ENCODE measurements around the gene FBXO22.
"Not testable (repeated sequence)": the region's sequence is repeated elsewhere in the genome, so short reads cannot be mapped to it uniquely, and the experiment has no call there.

FBXO22 gene

DNA sequence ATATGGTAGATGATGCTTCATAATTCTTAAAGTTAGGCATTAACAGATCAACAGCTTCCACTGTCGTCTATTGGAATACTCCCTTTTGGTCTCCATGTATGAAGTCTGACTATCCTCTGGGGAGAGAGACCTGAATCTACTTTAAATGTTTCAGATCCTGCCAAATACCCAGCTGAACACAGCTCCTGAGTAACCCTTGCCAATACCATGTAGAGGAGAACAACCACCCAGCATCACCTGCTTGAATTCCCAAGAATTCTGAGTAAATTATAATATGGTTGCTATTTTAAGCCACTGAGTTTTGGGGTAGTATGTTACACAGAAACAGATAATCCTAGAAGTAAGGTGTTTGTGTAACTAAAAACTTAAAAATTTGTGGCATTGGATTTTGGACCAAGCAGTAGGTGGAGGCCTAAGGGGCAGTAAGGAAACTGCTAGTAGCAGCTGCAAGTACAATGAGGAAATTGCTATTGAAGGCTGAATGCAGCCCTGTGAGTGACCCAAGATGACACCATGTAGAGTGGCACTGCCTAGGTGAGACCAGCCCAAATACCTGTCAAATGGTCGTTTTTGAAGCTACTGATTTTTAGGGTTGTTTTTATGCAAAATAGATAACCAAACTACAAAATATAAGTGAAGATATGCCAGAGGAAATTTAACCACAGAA lies 77.6 kb downstream of the FBXO22 start:
- DNase-seq (ENCODE audit: extremely low spot score), result no peak
- ChIA-PET CTCF (no interaction called here), POLR2A (no interaction called here)
- TF ChIP-seq CTBP1 (IDR thresholded peaks at IDR 0.05; ENCODE audit: borderline replicate concordance), result no peak
- TF ChIP-seq HDGF (IDR thresholded peaks at IDR 0.05; ENCODE audit: borderline replicate concordance), result no peak
- no peak for TF ChIP-seq ELF4 (IDR thresholded peaks at IDR 0.05)
- TF ChIP-seq FOXK2 (IDR thresholded peaks at IDR 0.05), result no peak
- TF ChIP-seq SUZ12 (IDR thresholded peaks at IDR 0.05), result no peak
- TF ChIP-seq FOXA1 (IDR thresholded peaks at IDR 0.05), result no peak
- TF ChIP-seq FOXM1 (IDR thresholded peaks at IDR 0.05; ENCODE audit: borderline replicate concordance), result no peak

DNA sequence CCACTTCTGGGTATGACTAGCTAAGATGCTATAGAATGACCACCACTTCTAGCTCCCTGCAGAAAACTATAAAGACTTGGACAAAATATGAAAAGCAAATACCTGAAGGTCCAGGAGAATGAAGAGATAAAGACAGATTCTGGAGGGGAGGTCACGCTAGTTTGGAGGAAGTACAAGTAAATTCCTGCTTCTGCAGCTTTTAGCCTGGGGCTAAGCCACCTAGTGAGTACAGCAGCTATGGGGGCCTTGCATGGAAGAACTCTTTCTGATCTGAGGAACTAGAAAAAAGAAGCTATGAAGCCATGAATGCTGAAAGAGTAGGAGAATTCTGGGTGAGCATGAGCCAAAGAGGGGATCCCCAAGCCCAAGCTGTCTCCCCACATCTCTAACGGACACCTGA lies 78.8 kb downstream of the FBXO22 start:
- POLR2A ChIA-PET, result no interaction called here
- TF ChIP-seq SP1 (IDR thresholded peaks at IDR 0.05) (no peak), TARDBP (IDR thresholded peaks at IDR 0.05) (no peak), ARNT (IDR thresholded peaks at IDR 0.05) (no peak), ZNF384 (IDR thresholded peaks at IDR 0.05) (no peak), HDGF (IDR thresholded peaks at IDR 0.05; ENCODE audit: borderline replicate concordance) (no peak), BHLHE40 (IDR thresholded peaks at IDR 0.05; ENCODE audit: borderline replicate concordance) (no peak), NFRKB (IDR thresholded peaks at IDR 0.05) (no peak), ELF4 (IDR thresholded peaks at IDR 0.05) (no peak), FOXM1 (IDR thresholded peaks at IDR 0.05; ENCODE audit: borderline replicate concordance) (no peak), SUZ12 (IDR thresholded peaks at IDR 0.05) (no peak), L3MBTL2 (conservative IDR thresholded peaks at IDR 0.05) (no peak), LEF1 (IDR thresholded peaks at IDR 0.05; ENCODE audit: borderline replicate concordance) (no peak), CTBP1 (IDR thresholded peaks at IDR 0.05; ENCODE audit: borderline replicate concordance) (no peak), FOXA1 (IDR thresholded peaks at IDR 0.05) (no peak), FOXK2 (IDR thresholded peaks at IDR 0.05) (no peak), PKNOX1 (IDR thresholded peaks at IDR 0.05) (no peak)
- no peak for DNase-seq (ENCODE audit: extremely low spot score)
- CTCF ChIA-PET, result interaction anchor here (1.0 kb wide), 1 partner anchor 19 kb away, joined by 3 read pairs; no protein-coding TSS in a partner anchor

GRCh38 chr15:75984706-75985105 lies 81.0 kb downstream of the FBXO22 start:
- DNase-seq (ENCODE audit: extremely low spot score); POLR2A ChIA-PET: not testable (repeated sequence)
- CTCF ChIA-PET, result interaction anchor here (0.5 to 0.7 kb wide), 2 partner anchors 59 to 281 kb away, joined by 3 to 11 read pairs; no protein-coding TSS in a partner anchor

DNA sequence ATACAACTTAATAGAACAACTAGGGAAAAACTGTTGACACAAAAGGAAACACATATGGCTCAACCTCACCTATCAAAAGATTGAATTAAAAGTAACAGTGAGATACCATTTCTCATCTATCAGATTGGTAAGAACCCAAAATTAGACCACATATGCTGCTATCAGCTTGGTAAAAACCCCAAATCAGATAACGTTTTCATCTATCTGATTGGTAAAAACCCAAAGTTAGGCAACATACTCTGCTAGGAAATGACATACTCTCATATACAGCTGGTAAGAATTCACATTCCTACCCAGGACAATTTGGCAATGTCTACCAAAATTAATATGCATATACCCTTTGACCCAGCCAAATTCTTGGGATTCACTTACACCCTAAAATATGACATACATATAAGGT lies 82.3 kb downstream of the FBXO22 start:
- ChIA-PET POLR2A (no interaction called here), CTCF (no interaction called here)
- no peak for DNase-seq (ENCODE audit: extremely low spot score)
- TF ChIP-seq HDGF (IDR thresholded peaks at IDR 0.05; ENCODE audit: borderline replicate concordance) (no peak), FOXA1 (IDR thresholded peaks at IDR 0.05) (no peak), ZNF384 (IDR thresholded peaks at IDR 0.05) (no peak), BHLHE40 (IDR thresholded peaks at IDR 0.05; ENCODE audit: borderline replicate concordance) (no peak), NFRKB (IDR thresholded peaks at IDR 0.05) (no peak), TARDBP (IDR thresholded peaks at IDR 0.05) (no peak), SUZ12 (IDR thresholded peaks at IDR 0.05) (no peak), FOXM1 (IDR thresholded peaks at IDR 0.05; ENCODE audit: borderline replicate concordance) (no peak), LEF1 (IDR thresholded peaks at IDR 0.05; ENCODE audit: borderline replicate concordance) (no peak), ELF4 (IDR thresholded peaks at IDR 0.05) (no peak)

- no peak for DNase-seq (ENCODE audit: extremely low spot score)
- POLR2A ChIA-PET, result no interaction called here
- TF ChIP-seq ELF4 (IDR thresholded peaks at IDR 0.05), result no peak
- TF ChIP-seq CTBP1 (IDR thresholded peaks at IDR 0.05; ENCODE audit: borderline replicate concordance), result no peak
- no peak for TF ChIP-seq HDGF (IDR thresholded peaks at IDR 0.05; ENCODE audit: borderline replicate concordance)
- no peak for TF ChIP-seq SP1 (IDR thresholded peaks at IDR 0.05)
- TF ChIP-seq FOXM1 (IDR thresholded peaks at IDR 0.05; ENCODE audit: borderline replicate concordance), result no peak
- TF ChIP-seq FOXA1 (IDR thresholded peaks at IDR 0.05), result no peak
- TF ChIP-seq FOXK2 (IDR thresholded peaks at IDR 0.05), result no peak
- TF ChIP-seq L3MBTL2 (conservative IDR thresholded peaks at IDR 0.05), result no peak
- no peak for TF ChIP-seq BHLHE40 (IDR thresholded peaks at IDR 0.05; ENCODE audit: borderline replicate concordance)
- TF ChIP-seq NFRKB (IDR thresholded peaks at IDR 0.05), result no peak
- CTCF ChIA-PET, result interaction anchor here (0.5 to 0.6 kb wide), 2 partner anchors 10 to 17 kb away, joined by 3 read pairs; no protein-coding TSS in a partner anchor
Measured at GRCh38 chr15:75989045-75989444, 85.4 kb downstream of the FBXO22 start.

DNA sequence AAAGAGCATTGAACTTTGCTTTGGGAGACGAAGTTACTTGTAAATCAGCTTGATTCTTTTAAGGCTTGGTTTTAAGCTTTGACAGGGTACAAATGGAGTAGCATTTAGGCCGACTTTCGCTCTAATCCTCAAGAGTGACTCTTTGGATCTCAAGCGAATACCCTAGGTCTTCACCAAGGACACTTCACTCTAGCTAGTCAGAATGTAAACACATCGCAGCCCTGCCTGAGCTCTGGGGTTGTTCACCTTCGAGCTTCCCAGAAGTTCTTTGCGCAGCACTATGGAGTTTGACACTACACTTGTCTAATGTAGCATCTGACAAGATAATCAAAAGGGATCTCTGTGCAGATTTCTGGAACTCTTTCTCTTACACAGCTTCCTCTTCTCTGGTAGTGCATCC lies 86.2 kb downstream of the FBXO22 start:
- TF ChIP-seq CTBP1 (IDR thresholded peaks at IDR 0.05; ENCODE audit: borderline replicate concordance) (no peak), TARDBP (IDR thresholded peaks at IDR 0.05) (no peak), NFRKB (IDR thresholded peaks at IDR 0.05) (no peak), L3MBTL2 (conservative IDR thresholded peaks at IDR 0.05) (no peak), ELF4 (IDR thresholded peaks at IDR 0.05) (no peak), HDGF (IDR thresholded peaks at IDR 0.05; ENCODE audit: borderline replicate concordance) (no peak), ZNF384 (IDR thresholded peaks at IDR 0.05) (no peak), BHLHE40 (IDR thresholded peaks at IDR 0.05; ENCODE audit: borderline replicate concordance) (no peak), FOXK2 (IDR thresholded peaks at IDR 0.05) (no peak), LEF1 (IDR thresholded peaks at IDR 0.05; ENCODE audit: borderline replicate concordance) (no peak), FOXM1 (IDR thresholded peaks at IDR 0.05; ENCODE audit: borderline replicate concordance) (no peak), ARNT (IDR thresholded peaks at IDR 0.05) (no peak), PKNOX1 (IDR thresholded peaks at IDR 0.05) (no peak), SUZ12 (IDR thresholded peaks at IDR 0.05) (no peak), FOXA1 (IDR thresholded peaks at IDR 0.05) (no peak), SP1 (IDR thresholded peaks at IDR 0.05) (no peak)
- ChIA-PET POLR2A (no interaction called here), CTCF (interaction anchor here (0.6 kb wide), 1 partner anchor 65 kb away, joined by 3 read pairs; no protein-coding TSS in a partner anchor)
- DNase-seq (ENCODE audit: extremely low spot score), result no peak
